GM23248 (cell line): ENCODE measurements around the gene CD248. TPM values are rescaled to one million over a fixed set of nuclear protein-coding genes. Genes with fewer than 3 reads are reported as not detected.
A peak's percentile ranks its signal among the peaks of the same experiment; 100 is the strongest.
"Not testable (repeated sequence)": the region's sequence is repeated elsewhere in the genome, so short reads cannot be mapped to it uniquely, and the experiment has no call there.

Experiments used
- DNase-seq: peaks from one replicate; pipeline ENCODE4 v3.0.0-alpha.2; 2015
- H2AFZ ChIP-seq: fragments of 200-600 bp; sonication (generic); 2 replicates; pipeline ENCODE4 v1.6.1; 2016; ENCODE audit warnings: antibody characterized with exemption
- H3F3A ChIP-seq: fragments of 200-600 bp; sonication (generic); 2 replicates; pipeline ENCODE4 v1.6.1; 2016; ENCODE audit warnings: mild to moderate bottlenecking, antibody characterized with exemption, mixed run types; ENCODE audit not compliant: insufficient read depth
- H3K27ac ChIP-seq: fragments of 200-600 bp; sonication (generic); 2 replicates; pipeline ENCODE4 v1.5.1; 2016; ENCODE audit warnings: mild to moderate bottlenecking
- H3K27me3 ChIP-seq: fragments of 200-600 bp; sonication (generic); replicated peaks from 2 replicates; pipeline ENCODE4 v1.6.1; 2016; ENCODE audit warnings: mild to moderate bottlenecking; ENCODE audit not compliant: insufficient read depth
- H3K36me3 ChIP-seq: fragments of 200-600 bp; sonication (generic); 2 replicates; pipeline ENCODE4 v1.6.1; 2016; ENCODE audit warnings: low read depth, mild to moderate bottlenecking
- H3K4me1 ChIP-seq: fragments of 200-600 bp; sonication (generic); 2 replicates; pipeline ENCODE4 v1.6.1; 2016; ENCODE audit warnings: mild to moderate bottlenecking; ENCODE audit not compliant: insufficient read depth
- H3K4me2 ChIP-seq: fragments of 200-600 bp; sonication (generic); one replicate; pipeline ENCODE4 v1.6.1; 2016; ENCODE audit warnings: mild to moderate bottlenecking; ENCODE audit not compliant: unreplicated experiment
- H3K4me3 ChIP-seq: fragments of 200-600 bp; sonication (generic); 2 replicates; pipeline ENCODE4 v1.5.1; 2016; ENCODE audit warnings: mild to moderate bottlenecking
- H3K79me2 ChIP-seq: fragments of 200-600 bp; sonication (generic); 2 replicates; pipeline ENCODE4 v1.6.1; 2016; ENCODE audit warnings: mild to moderate bottlenecking; ENCODE audit not compliant: insufficient read depth
- H3K9ac ChIP-seq: fragments of 200-600 bp; sonication (generic); 2 replicates; pipeline ENCODE4 v1.6.1; 2016; ENCODE audit warnings: mild to moderate bottlenecking
- H3K9me2 ChIP-seq: fragments of 200-600 bp; sonication (generic); 2 replicates; pipeline ENCODE4 v1.6.1; 2016; ENCODE audit warnings: mixed run types, mild to moderate bottlenecking, moderate library complexity; ENCODE audit not compliant: insufficient read depth
- H3K9me3 ChIP-seq: fragments of 200-600 bp; sonication (generic); one replicate; pipeline ENCODE4 v1.6.1; 2017; ENCODE audit warnings: low read depth
- H4K20me1 ChIP-seq: fragments of 200-600 bp; sonication (generic); 2 replicates; pipeline ENCODE4 v1.6.0; 2016; ENCODE audit not compliant: insufficient read depth
- EZH2 ChIP-seq: fragments of 200-600 bp; sonication (generic); IDR thresholded peaks from 2 replicates; pipeline ENCODE4 v1.6.1; 2018; ENCODE audit warnings: antibody characterized with exemption, mild to moderate bottlenecking; ENCODE audit not compliant: insufficient read depth, poor library complexity, severe bottlenecking
- EZH2phosphoT487 ChIP-seq: fragments of 200-600 bp; sonication (generic); IDR thresholded peaks from 2 replicates; pipeline ENCODE4 v1.6.1; 2018; ENCODE audit warnings: antibody characterized with exemption, moderate library complexity, mild to moderate bottlenecking, low read depth; ENCODE audit not compliant: insufficient read depth
- WGBS, 2 experiments: methylation state at CpG; one replicate each; pipeline ENCODE4 v1.1.6; 2015 to 2017; ENCODE audit warnings: low lambda C conversion rate in 2 of 2, low coverage in 1 of 2; ENCODE audit errors: missing lambda C conversion rate in 2 of 2; 5-methylcytosine and 5-hydroxymethylcytosine counted together
- in situ Hi-C: fragments of 300-500 bp; cut with MboI; formaldehyde crosslinking; loops from 2 replicates; pipeline ENCODE4 v1.15.0; 2020
- polyA plus RNA-seq: library from polyadenylated mRNA; unstranded; fragments of >200 nt; fragmentation: Nextera tagmentation; extraction: Ambion mirVana; gene quantifications from 2 replicates; pipeline ENCODE4 v1.2.1, GENCODE V29; 2016
- total RNA-seq: library from RNA; depleted of rRNA; stranded (reverse); fragments of >200 nt; shearing (Covaris generic); gene quantifications from 2 replicates; pipeline ENCODE4 v1.2.3, GENCODE V29; 2014

Gene CD248
- total and polyA plus RNA-seq, 2 experiments from 2014 or later: 212 to 616 TPM

GRCh38 chr11:66321606-66322005 is 4.8 kb upstream of the CD248 start:
- Histone ChIP-seq H3K9me3 (no peaks in the 10 kb centered on the region), H3K79me2 (peaks cover 2% of the 10 kb centered on the region; the same call in 1 of the 2 replicates), H3K27ac (peak overlapping the region; percentile 76), H3F3A (peaks cover 30% of the 10 kb centered on the region), H3K9me2 (no peaks in the 10 kb centered on the region), H2AFZ (no peak overlapping the region), H3K36me3 (no peaks in the 10 kb centered on the region), H4K20me1 (no peaks in the 10 kb centered on the region), H3K4me3 (no peak overlapping the region), H3K4me1 (peaks cover 56% of the 10 kb centered on the region), H3K27me3 (no peaks in the 10 kb centered on the region), H3K4me2 (no peak overlapping the region), H3K9ac (no peak overlapping the region; the same call in 1 of the 2 replicates)
- WGBS, 2 experiments: 21 to 30% methylated on average over 4 of the region's 4 CpGs
- peak; percentile 57 for DNase-seq
- TF ChIP-seq EZH2phosphoT487 (no peak), EZH2 (no peak)
- in situ Hi-C loops: no loop called here

- Histone ChIP-seq H3F3A (peaks cover 30% of the 10 kb centered on the region), H3K4me1 (peaks cover 49% of the 10 kb centered on the region), H3K79me2 (peaks cover 11% of the 10 kb centered on the region)
- H3K9me3 ChIP-seq, DNase-seq, H3K9ac ChIP-seq, H3K36me3 ChIP-seq, H3K4me2 ChIP-seq, H3K9me2 ChIP-seq, H3K27ac ChIP-seq, H2AFZ ChIP-seq, H3K4me3 ChIP-seq, H3K27me3 ChIP-seq, H4K20me1 ChIP-seq, in situ Hi-C loops: not testable (repeated sequence)
- WGBS, 2 experiments: 95 to 98% methylated on average over 6 of the region's 6 CpGs
Measured at GRCh38 chr11:66320748-66321147, 3.9 kb upstream of the CD248 start.

- 61 to 100% methylated on average over 2 of the region's 2 CpGs for WGBS, 2 experiments
- H2AFZ ChIP-seq, H3K4me2 ChIP-seq, H3K4me3 ChIP-seq, H3K9me3 ChIP-seq, H3K9me2 ChIP-seq, H4K20me1 ChIP-seq, H3K27me3 ChIP-seq, H3K27ac ChIP-seq, H3K36me3 ChIP-seq, H3K9ac ChIP-seq, DNase-seq, in situ Hi-C loops: not testable (repeated sequence)
- H3F3A ChIP-seq: peaks cover 30% of the 10 kb centered on the region
- peaks cover 45% of the 10 kb centered on the region for H3K4me1 ChIP-seq
- peaks cover 16% of the 10 kb centered on the region for H3K79me2 ChIP-seq
Measured at GRCh38 chr11:66320289-66320688, 3.4 kb upstream of the CD248 start.

- no peaks in the 10 kb centered on the region for H3K36me3 ChIP-seq
- H4K20me1 ChIP-seq: no peaks in the 10 kb centered on the region
- peak overlapping the region; percentile 94 for H3K9ac ChIP-seq
- H3K4me3 ChIP-seq: no peak overlapping the region
- peak; percentile 69 for DNase-seq
- H3F3A ChIP-seq: peaks cover 25% of the 10 kb centered on the region
- no peaks in the 10 kb centered on the region for H3K27me3 ChIP-seq
- in situ Hi-C loops: no loop called here
- H3K27ac ChIP-seq: peak overlapping the region; percentile 94
- no peak for TF ChIP-seq EZH2phosphoT487
- TF ChIP-seq EZH2: no peak
- H2AFZ ChIP-seq: peak overlapping the region; percentile 30; the same call in 1 of the 2 replicates
- H3K9me3 ChIP-seq: no peaks in the 10 kb centered on the region
- peak overlapping the region; percentile 97 for H3K4me2 ChIP-seq
- no peaks in the 10 kb centered on the region for H3K9me2 ChIP-seq
- H3K4me1 ChIP-seq: peaks cover 33% of the 10 kb centered on the region
- H3K79me2 ChIP-seq: peaks cover 32% of the 10 kb centered on the region
- WGBS, 2 experiments: 43 to 51% methylated on average over 3 of the region's 3 CpGs
Measured at GRCh38 chr11:66318600-66318970, 1.7 kb upstream of the CD248 start.
